HG03135 (cell line): ENCODE results near the gene CORO2B.

Experiments used
- ATAC-seq: cut with Tn5 transposase; IDR thresholded peaks from one replicate; pipeline ENCODE4 v1.9.1; 2021; ENCODE audit warnings: mild to moderate bottlenecking, moderate library complexity; ENCODE audit not compliant: unreplicated experiment

Gene CORO2B

GRCh38 chr15:68589783-68590710 lies 11.3 kb downstream of the CORO2B start:
- no peak for ATAC-seq

DNA sequence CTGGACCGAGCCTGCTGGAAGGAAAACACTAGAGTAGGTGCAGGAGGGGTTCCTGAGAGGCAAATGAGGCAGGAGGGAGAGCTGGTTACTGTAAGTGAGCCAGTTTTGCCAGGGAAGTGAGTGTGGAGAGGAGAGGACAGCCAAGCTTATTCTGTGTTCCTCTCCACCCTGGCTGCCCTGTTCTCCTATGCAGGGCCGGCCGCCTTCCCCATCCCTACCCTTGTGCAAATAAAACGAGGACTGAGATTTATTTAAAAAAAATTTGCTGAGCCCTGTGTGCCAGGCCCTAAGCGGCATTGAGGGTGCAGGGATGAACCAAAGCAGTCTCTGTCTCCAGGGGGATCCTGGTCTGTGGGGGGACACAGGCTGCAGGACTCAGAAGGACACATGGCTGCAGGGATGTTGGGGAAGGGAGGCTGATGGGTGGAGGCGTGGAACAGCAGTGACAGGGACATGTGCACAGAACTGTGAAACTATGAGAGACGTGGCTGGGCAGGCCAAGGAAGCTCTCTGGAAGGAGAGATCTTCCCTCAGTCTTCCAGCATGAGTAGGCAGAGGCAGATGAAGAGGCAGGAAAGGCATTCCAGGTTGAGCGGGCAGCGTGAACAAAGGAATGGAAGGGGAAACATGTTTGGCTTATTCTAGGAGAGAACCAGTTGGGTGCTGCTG lies 12.1 kb downstream of the CORO2B start:
- ATAC-seq, result no peak

- no peak for ATAC-seq
Measured at GRCh38 chr15:68592054-68592453, 13.3 kb downstream of the CORO2B start.

GRCh38 chr15:68592544-68592943 lies 13.8 kb downstream of the CORO2B start:
- no peak for ATAC-seq

DNA sequence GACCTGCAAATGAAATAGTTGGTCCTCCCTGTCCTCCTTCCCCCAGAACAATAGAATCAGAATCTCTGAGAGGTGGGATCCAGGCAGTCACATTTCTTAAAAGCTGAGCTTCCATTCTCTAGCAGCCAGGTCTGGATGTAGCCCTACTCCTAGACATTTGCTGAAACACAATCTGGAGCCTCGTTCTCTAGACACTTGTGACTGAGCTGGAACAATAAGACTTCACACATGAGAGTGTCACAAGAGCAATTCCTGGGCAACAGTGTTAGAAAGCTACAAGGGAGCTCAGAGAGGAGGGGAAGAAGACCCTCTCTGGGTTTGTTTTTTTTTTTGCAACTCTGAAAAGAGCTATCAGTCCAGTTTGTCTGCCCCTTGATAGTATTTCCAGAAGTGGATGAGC lies 14.5 kb downstream of the CORO2B start:
- ATAC-seq, result no peak

DNA sequence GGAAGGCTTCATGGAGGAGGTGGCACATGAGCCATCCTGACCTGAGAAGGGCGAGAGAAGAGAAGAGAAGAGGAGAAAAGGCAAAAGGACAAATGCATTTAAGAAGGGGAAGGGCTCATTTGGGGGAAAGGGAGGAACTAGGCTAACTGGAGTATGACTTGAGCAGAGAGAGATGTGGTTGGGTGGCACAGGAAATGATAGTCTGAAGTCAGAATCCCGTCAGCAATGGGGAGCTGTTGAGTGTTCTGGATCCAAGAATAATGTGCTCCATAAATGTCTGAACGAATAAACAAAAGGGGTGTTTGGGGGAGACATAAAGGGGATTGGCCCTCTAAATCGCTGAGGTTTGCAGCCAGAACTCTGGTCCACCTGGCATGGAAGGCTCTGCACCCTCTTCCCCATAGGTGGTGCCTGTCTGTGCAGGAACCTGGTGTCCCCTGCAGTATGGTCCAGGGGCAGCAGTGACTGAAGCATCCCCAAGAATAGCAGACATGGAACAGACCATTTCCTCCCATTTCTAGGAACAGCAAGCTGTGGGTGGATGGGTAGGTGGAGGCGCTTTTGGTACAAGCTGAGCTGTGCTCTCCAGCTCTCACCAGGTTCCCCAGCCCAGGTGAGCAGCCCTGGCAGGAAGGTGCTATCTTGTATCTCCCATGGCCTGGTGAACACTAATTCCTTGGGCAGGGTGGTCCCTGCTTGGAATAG lies 15.2 kb downstream of the CORO2B start:
- no peak for ATAC-seq

GRCh38 chr15:68594533-68595259 lies 15.9 kb downstream of the CORO2B start:
- ATAC-seq, result no peak

GRCh38 chr15:68595260-68595564 lies 16.4 kb downstream of the CORO2B start:
- no peak for ATAC-seq

- ATAC-seq, result no peak
Measured at GRCh38 chr15:68595761-68596160, 17.0 kb downstream of the CORO2B start.

- no peak for ATAC-seq
Measured at GRCh38 chr15:68596691-68597090, 17.9 kb downstream of the CORO2B start.

DNA sequence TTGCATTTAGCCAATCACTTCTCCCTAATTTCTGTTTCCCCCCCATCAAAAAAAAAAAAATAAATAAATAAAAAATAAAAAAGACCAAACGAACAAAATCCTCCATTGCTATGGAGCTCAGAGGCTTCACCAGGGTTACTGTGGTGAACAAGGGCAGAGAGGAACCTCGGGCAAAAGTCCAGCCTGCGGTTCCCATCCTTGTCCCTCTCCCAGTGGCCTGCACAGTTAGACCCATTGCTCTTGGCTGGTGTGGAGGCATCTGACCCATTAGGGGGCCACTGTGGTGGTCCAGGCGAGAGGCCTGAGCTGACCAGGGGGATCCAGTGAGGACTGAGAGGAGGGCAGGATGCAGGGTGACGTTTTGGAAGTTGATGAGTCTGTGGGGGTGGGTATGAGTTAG lies 18.8 kb downstream of the CORO2B start:
- no peak for ATAC-seq

- ATAC-seq, result no peak
Measured at GRCh38 chr15:68598171-68599152, 19.7 kb downstream of the CORO2B start.

- ATAC-seq, result no peak
Measured at GRCh38 chr15:68599153-68599545, 20.4 kb downstream of the CORO2B start.

GRCh38 chr15:68599560-68600071 lies 20.8 kb downstream of the CORO2B start:
- ATAC-seq, result no peak

DNA sequence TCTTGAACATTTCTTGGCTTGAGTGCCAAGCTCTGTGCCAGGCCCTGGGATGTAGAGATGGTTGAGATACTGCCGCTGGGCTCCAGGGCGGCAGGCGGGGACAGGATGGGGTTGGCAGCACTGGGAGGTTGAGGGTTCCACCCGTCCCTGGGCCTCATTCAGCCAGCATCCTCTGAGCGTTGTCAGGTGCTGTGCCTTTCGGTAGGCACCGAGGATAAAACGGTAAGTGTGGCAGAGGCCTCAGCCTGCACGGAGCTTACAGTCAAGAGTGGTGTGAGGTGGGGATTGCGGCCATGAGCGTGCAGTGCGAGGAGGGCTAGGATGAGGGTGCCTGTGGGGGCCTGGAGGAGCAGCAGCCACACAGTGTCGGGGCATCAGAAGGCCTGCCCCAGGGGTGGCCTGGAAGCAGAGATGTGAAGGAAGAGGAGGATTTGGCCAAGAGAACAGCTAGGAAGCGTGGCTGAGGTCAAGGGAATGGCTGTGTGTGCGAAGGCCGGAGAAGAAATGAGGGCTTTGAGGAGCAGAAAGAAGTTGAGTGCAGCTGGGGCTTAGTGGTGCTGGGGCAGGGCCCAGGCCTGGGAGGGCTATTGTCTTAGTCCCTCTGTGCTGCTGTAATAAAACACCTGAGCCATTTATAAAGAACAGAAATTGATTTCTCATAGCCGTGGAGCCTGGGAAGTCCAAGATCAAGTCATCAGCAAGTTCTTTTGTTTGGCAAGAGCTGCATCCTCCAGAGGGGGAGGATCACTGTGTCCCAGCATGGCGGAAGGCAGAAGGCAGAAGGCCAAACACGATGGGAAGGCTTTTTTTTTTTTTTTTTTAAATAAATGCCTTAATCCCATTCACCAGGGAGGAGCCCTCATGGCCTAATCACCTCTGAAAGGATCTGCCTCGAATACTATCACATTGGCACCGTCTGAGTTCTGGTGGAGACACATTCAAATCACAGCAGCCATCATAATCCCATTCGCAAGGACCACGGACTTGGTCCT lies 22.7 kb downstream of the CORO2B start:
- no peak for ATAC-seq

GRCh38 chr15:68602459-68603215 lies 23.8 kb downstream of the CORO2B start:
- ATAC-seq, result no peak

DNA sequence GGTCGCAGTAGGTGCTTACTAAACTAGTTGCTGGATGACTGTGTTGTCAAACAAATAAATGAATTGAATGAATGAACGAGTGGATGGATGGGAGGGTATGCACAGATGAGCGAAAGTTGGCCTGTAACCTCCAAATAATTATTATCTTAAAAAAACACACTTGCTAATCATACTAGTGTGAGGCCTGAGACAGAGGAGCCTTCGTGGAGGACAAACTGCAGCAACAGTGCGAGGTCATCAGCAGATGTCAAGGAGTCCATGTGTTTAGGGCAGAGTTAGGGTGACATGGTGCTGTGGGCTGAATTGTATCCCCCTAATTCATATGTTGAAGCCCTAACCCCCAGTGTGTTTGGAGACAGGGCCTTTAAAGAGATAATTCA lies 24.4 kb downstream of the CORO2B start:
- ATAC-seq, result no peak

DNA sequence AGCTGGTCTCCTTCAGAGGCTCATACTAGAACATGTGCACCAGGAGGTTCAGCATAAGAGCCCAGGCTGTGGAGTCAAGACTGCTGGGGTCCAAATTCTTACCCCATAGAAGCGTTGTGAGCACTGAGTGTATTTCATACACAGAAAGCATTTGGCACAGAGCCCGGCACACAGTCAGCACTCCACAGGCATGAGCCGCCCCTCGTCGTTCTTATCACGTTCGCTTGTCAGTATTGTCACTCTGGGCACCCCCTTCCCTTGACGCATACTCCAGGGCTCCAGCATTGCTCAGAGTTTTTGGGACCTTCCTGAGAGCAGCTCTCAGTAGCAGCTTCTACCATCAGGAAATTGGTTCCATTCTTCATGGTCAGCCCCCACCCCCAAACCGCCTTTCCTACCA lies 25.2 kb downstream of the CORO2B start:
- ATAC-seq, result no peak
